PC-9 (cell line): ENCODE measurements around the gene UPK2.

Source experiments
- CTCF ChIP-seq: fragments of 200-600 bp; sonication (generic); conservative IDR thresholded peaks from 2 replicates; pipeline ENCODE4 v1.6.1; 2017; ENCODE audit warnings: mixed run types, antibody characterized with exemption, mild to moderate bottlenecking, moderate library complexity
- EZH2 ChIP-seq: fragments of 200-600 bp; sonication (generic); IDR thresholded peaks from 2 replicates; pipeline ENCODE4 v1.8.0; 2017; ENCODE audit warnings: antibody characterized with exemption, low read depth

GRCh38 chr11:118929501-118930093 lies 26.5 kb upstream of the UPK2 start:
- no peak for TF ChIP-seq CTCF
- no peak for TF ChIP-seq EZH2
